HS-27A (cell line): ENCODE measurements around the gene ZDHHC13.
"Not testable (repeated sequence)": the region's sequence is repeated elsewhere in the genome, so short reads cannot be mapped to it uniquely, and the experiment has no call there.

ENCODE experiments used
- DNase-seq: peaks from one replicate; pipeline ENCODE4 v3.0.0-alpha.2; 2012; ENCODE audit warnings: low read depth, missing footprints

ZDHHC13 gene

DNA sequence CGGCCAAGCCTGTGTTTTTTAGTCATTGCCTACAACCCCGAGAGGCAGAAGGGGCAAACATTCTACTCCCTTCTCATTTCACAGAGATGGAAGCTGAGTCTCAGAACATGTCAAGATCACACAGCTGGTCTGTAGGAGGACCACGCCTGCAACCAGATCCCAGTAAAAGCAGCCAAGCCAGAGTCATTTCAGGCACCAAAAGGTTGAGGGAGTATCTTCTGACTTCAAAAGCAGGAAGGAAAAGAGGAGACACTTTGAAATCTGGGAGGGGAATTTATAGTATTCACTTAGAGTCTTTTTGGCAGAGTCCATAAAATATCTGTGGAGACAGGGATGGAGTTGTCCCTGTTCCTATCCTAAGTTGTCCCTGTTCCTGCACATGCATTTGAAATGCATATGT, 17.9 kb upstream of the ZDHHC13 start:
- no peak for DNase-seq

DNA sequence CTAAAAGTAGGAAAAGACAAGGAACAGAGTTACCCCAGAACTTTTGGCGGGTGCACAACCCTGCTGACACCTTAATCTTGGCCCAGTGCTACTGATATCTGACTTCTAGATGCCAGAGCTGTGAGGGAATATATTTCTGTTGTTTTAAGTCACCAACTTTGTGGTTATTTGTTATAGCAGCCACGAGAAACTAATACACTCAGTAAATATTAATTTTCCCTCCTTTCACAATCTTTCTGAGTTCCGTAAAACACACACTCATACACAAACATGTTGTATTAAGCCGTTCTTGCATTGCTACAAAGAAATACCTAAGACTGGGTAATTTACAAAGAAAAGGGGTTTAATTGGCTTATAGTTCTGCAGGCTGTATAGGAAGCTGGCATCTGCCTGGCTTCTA, 16.1 kb upstream of the ZDHHC13 start:
- DNase-seq, result no peak

DNA sequence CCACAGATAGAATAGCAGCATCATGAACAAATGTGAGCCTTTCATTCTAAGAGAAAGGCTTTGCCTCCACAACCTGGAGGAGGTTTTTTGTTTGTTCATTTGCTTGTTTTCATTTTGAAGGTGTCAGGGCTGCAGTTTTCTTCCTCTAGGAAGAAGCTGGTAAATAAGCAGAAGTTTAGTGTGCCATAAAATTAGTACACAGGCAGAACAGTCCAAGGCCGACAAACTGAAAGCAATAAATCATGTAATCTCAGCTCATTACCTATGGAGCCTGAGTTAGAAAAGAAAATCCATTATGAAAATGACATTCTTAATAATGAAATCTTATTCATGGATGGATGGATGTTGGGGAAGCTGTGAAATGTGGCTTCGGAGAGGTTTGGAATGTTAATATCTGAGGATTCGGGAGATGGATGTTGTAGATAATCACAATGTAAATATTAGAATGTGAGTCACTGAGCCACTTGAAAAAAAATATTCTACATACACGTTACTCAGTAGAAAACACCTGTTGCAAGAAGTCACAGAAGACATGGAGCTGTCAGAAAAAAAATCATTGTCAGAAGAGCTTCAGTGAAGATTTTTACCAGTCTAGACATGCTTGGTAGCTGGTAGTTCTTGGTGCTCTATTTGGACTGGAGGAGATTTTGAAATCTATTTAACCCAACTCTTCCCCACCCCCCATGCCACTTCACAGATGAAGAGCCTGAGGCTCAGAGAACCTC, 15.0 kb upstream of the ZDHHC13 start:
- no peak for DNase-seq

DNA sequence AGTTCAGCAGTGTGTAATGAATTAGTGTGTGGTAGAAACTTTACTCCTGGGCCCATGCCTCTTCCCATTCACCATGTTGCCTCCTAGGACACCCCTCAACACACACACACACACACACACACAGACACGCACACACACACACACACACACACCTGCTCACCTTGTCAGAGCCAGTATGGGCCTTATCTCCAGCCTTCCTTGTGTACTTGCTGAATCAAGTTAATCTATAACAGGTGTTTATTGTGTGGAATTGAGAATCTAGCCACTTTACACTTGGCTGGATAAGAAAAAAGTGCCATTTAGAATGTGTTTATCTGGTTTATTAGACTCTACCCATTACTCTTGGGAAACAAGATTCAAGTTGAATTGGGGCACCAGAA, 14.5 kb upstream of the ZDHHC13 start:
- no peak for DNase-seq

DNA sequence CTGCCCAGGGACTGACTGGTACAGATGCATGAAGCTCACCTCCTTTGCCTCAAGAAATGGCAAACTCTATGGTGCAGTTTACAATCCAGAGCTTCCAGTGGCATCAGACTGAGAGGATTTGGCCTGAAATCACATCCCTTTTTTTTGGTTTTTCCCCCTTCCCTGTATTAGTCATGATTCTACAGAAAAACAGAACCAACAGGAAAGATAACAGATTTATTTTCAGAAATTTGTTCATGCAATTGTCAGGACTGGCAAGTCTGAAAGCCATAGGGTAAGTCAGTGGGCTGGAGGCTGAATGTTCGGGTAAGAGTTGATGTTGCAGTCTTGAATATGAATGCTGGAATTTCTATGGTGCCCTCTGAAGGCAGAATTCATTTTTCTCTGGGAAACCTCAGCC, 12.0 kb upstream of the ZDHHC13 start:
- no peak for DNase-seq

DNA sequence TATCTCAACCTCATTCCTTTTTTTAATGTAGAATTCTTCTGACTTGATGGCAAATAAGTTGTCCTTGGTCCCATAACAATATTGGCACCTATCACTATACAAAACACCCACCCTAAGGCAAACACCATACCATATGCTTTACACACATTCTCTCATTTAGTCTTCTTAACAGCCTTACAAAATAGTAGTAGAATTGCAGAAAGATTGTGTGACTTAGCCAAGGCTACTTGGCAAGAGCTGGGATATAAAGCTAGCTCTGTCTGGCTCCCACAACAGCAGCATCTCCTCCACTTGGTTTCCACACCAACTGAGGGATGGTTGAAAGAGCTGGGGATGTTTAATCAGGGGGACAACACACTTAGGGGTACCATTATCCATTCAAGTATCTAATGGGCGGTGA, 9.8 kb upstream of the ZDHHC13 start:
- DNase-seq, result no peak

DNA sequence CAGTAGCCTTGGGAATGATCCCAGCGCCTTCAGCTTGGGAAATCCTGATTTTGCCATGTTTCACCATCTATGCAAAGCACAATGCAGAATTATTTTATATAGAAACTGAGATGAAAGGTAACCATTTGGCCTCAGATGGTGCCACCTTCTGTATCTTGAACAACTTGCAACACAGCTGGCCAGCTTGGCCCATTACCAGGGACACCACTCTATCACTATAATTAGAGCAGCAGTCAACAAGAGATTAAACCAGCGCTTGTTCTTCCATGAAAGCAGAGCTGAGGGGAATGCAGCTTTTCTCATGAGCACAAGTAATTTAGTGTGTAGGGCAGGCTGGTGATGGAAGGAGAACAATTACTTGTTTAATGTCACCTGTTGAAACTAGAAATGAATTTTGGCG, 6.7 kb upstream of the ZDHHC13 start:
- no peak for DNase-seq

DNA sequence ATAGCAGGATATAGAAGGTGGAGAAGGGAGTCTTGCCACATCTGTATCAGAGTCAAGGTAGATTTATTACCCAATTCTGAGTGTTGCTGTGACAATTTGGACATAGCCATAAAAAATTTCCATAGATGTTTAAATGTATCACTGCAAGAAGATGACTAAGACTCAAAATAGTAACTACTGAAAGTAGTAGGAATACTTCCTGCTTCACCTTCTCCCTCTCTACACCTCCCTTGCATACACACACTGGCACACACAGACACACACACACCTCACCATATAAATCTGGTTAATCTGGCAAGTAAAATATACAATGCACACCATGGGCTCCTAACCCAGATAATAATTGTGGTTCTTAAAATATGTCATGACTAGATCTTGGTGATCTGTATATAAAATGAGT, 5.2 kb upstream of the ZDHHC13 start:
- no peak for DNase-seq

DNA sequence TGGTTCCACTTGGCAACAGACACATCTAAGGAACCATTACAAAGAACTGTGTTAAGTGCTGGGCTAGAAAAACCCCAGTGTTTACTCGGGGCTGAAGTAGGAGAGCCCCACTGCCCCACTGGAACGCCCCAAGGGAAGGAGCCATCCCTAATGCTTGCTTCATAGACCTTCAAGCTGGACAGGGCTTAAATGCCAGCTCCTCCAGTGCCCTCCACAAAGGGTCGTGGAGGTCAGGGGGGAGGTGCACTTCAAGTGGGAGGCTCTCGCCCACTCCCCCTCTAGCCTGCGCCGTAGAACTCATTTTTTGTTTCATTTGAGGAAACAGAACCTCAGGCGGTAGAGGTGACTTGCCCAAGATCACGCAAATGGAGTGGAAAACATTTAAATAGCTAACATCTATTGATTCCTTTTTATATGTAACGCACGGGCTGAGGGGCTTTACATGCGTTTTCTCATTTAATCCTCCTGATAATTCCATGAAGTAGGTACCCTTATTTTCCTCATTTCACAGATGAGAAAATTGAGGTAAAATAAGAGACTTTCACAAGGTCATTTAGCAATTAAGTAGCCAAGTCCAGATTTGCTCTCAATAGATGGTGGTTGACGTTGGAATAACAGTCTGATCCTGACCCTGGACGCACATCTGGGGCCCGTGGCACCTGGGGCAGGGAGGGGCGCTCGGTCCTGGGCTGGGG, 545 bp upstream of the ZDHHC13 start:
- no peak for DNase-seq

DNA sequence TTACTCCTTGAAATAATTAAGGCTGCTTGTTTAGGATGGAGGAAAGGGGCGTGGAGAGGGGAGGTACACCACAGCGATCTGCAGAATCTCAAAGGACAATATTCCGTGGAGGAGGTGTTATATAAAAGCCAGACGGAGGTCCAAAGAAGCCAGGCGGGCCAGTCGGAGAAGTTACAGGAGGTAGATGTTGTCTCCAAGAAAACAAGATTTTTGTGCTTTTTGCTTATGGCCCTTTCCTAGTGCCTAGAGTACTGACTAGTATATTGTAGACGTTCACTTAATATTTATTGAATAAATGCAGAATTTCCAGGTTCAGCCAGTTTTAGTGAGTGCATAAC, 761 bp downstream of the ZDHHC13 start:
- DNase-seq, result no peak

DNA sequence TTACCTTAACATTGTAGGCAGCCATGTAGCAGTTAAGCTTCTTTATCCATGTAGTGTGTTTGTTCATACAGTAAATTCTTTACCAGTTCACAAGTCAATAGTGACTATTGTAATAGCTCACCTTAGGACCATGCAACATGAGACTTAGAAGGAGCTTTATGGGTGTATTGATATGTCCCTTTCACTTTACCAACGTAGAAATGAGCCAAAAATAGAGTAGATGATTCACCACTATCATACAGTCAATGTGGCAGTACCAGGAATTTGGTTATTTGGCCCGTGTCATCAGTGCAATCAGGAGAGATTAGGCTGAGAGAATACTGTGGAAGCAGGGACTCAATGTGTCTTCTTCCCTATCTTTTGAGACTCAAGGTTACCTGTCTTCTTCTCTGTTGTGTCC, 4.7 kb downstream of the ZDHHC13 start:
- DNase-seq, result no peak

DNA sequence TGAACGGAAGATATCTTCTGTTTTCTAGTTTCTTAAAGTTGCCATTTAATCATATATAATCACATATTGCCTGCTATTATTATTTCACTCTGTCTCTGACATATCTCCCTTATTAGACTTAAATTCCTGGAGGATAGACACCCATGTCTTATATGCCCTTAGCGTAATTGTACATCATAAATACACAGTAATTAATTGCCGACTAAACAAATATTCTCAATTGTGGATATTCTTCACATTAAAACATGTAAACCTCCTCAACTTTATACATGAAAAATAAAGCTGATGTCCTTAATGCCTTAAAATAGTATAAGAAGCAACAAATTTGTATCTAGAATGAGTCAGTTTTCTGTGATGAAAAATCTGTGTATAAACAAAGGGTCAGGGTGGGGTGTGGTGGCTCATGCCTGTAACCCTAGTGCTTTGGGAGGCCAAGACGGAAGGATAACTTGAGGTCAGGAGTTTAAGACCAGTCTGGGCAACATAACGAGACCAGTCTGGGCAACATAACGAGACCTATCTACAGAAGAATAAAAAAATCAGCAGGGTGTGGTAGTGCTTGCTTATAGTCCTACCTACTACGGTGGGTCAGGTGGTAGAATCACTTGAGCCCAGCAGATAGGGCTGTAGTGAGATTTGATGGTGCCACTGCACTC, 6.1 kb downstream of the ZDHHC13 start:
- DNase-seq, result no peak

DNA sequence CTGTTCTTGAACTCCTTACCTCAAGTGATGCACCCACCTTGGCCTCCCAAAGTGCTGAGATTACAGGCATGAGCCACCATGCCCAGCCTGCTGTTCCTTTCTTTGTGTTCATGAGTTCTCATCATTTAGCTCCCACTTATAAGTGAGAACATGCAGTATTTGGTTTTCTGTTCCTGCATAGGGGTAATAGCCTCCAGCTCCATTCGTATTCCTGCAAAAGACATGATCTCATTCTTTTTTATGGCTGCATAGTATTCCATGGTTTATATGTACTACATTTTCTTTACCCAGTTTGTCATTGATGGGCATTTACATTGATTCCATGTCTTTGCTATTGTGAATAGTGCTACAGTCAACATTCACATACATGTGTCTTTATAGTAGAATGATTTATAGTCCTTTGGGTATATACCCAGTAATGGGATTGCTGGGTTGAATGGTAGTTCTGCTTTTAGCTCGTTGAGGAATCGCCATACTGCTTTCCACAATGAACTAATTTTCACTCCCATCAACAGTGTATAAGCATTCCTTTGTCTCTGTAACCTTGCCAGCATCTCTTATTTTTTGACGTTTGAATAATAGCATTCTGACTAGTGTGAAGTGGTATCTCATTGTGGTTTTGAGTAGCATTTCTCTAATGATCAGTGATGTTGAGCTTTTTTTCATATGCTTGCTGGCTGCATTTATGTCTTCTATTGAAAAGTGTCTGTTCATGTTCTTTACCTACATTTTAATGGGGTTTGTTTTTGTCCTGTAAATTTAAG, 9.8 kb downstream of the ZDHHC13 start:
- not testable (repeated sequence) for DNase-seq

DNA sequence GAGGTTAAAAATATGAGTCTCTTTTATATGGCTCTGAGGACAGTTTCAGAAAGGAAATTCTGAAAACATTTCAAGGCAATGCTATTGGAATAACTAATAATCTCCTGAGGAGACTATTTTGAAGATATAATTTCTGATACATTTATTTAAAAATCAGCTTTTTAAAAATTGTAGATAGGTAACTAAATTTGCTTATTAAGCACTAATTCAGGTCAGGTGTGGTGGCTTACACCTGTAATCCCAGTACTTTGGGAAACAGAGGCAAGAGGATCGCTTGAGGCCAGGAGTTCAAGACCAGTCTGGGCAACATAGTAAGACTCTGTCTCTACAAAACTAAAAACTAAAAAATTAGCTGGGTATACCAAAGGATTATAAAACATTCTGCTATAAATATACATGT, 17.0 kb downstream of the ZDHHC13 start:
- DNase-seq, result no peak

DNA sequence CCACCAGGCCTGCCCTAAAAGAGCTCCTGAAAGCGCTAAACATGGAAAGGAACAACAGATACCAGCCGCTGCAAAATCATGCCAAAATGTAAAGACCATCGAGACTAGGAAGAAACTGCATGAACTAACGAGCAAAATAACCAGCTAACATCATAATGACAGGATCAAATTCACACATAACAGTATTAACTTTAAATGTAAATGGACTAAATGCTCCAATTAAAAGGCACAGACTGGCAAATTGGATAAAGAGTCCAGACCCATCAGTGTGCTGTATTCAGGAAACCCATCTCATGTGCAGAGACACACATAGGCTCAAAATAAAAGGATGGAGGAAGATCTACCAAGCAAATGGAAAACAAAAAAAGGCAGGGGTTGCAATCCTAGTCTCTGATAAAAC, 19.9 kb downstream of the ZDHHC13 start:
- DNase-seq, result not testable (repeated sequence)

DNA sequence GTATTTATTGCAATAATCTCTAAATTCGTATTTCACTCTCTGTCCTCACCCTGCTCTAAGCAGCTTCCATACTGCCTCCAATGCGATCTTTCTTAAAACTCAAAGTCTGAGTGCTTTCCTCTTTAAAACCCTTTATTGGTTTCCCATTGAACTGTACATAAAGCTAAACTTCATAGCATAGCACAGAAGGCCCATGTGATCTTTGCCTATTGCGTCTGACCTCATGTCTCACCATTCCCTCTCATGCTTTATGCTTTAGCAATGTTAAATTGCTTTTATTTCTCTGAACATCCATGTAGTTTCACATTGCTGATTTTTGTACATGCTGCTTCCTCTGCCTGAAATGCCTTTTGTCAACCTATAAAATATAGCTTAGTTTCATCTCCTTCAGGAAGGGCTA, 28.4 kb downstream of the ZDHHC13 start:
- no peak for DNase-seq

DNA sequence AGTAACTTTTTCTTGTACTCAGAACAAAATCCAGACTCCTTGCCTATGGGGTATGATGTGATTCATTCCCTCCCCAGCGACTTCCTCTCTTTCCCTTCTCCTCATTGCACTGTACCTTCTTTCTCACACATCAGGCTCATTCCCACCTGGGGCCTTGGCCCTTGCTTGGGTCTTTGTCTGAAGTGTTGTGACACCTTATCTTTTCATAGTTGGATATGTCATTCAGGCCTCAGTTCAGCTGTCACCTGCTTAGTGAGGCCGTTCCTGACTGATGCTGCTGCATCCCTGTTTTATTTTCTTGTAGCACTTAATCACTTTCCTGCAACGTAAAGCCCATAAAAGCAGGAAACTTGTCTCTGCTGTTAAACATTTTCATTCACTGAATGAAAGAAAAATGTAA, 39.9 kb downstream of the ZDHHC13 start:
- DNase-seq, result no peak

DNA sequence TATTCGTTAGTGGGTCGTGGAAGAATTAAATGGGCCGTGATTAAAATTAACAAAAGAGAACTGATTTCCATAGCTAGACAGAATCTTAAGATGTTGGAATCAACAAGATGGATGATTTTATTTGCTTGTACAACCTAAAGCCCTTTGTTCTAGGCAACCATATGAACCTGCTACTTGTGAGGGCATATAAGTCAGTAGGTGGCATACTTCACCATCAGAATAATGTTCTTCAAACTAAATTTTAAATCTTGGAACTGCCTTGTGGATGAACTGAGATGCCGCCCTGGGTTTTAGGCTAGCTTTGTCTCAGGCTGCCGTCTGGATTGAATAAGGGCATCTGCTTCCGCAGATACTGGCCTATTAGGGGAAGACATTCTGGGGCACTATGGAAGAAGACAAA, 43.9 kb downstream of the ZDHHC13 start:
- DNase-seq, result no peak

DNA sequence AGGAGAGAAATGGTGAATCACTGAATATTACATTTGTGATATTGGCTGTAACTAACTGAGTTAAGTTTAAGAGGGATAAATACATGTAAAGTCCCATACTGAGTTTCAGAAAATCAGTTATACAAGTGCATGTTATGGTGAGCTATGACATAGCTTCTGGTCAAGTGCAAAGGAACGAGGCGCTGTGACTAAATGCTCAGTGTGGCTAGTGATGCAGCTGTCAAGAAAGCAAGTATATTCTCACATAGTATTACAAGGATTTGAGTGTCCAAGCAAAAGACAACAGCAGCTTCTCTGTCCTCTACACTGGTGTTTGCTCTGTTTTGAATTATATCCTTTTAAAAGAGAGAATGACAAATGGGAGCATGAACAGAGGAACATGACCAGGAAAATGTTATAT, 44.7 kb downstream of the ZDHHC13 start:
- DNase-seq, result no peak

DNA sequence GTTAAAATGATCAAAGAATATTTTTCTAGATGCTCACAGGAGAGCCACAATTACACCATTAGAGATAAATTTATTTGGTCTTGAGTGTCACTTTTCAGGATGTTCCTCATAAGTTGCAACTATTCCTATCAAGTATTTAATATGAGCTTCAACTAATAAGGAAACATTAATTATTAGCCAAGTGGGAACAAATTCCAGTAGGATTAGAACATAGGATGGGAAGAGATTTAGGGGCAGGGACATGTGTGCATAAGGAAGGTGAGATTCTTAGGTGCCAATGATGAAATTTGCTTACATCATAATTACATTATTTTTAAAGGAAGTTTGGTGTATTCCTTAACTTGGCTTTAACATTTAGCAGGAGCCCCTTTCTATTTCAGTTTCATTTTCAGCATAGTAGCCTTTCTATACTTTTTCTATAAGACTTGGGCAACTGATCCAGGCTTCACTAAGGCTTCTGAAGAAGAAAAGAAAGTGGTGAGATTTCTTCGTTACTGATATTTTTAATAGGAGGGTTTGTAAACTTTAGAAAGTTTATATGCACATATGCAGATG, 46.1 kb downstream of the ZDHHC13 start:
- no peak for DNase-seq

DNA sequence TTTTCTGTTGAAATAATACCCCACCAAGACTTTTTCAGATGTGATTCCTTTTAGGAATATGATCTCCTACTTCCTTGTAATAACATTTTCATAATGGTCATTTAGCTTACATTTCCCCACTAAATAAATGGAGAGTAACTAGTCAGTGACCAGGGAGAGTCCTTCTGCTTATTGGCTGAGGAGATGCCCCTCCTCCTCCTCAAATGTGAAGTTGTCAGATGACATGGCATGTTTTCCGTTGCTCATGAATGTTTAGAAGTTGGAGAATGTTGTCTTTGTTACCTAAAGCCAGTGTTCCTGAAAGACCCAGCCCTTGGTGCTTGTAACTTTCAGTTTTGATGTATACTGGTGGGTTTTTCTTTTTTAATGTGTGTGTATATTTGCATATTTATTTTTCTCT, 46.6 kb downstream of the ZDHHC13 start:
- DNase-seq, result no peak

DNA sequence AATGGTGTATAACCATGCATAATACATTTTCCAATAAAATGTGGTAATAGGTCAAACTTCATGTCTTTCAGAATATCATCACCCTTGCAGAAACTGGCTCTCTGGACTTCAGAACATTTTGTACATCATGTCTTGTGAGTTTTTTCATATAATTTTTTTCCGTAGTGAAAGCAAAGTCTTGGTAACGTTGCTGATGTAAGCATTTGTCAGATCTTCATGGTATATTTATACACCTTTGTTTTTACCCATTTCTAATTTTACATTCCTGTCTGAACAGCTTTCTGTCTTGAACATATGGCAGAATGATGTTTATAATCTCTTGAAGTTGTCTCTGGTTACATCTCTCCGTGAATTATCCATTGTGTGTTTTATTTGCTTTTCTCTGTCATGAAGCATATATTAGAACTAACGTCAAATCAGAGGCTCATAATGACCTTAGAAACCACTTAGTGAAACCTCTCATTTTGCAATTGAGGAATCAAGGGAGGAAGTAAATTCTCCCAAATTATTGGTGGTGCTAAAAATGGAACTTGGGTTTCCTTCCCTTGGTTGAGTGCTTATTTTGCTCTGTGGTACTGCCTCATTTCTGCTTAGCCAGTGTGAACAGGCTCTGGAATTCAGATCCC, 47.4 kb downstream of the ZDHHC13 start:
- no peak for DNase-seq
